Glutamatergic neuron (in vitro differentiated cells): ENCODE data around the gene KRT6A. TPM values are rescaled to one million over a fixed set of nuclear protein-coding genes. Genes with fewer than 3 reads are reported as not detected.

Experiments used
- DNase-seq: peaks from one replicate; pipeline ENCODE4 v3.0.0; 2022
- H3K27ac Mint-ChIP-seq: one replicate; pipeline ENCODE4 v1.8.0; 2020; ENCODE audit warnings: mild to moderate bottlenecking, mixed read lengths, inconsistent platforms; ENCODE audit not compliant: unreplicated experiment
- H3K27me3 Mint-ChIP-seq: one replicate; pipeline ENCODE4 v1.8.0; 2020; ENCODE audit warnings: mild to moderate bottlenecking, moderate library complexity, mixed read lengths, inconsistent platforms; ENCODE audit not compliant: unreplicated experiment
- H3K36me3 Mint-ChIP-seq: one replicate; pipeline ENCODE4 v1.8.0; 2020; ENCODE audit warnings: mild to moderate bottlenecking, mixed read lengths, inconsistent platforms; ENCODE audit not compliant: unreplicated experiment
- H3K4me1 Mint-ChIP-seq: one replicate; pipeline ENCODE4 v1.8.0; 2020; ENCODE audit warnings: mild to moderate bottlenecking, low read depth, mixed read lengths, inconsistent platforms; ENCODE audit not compliant: unreplicated experiment
- H3K4me3 Mint-ChIP-seq: one replicate; pipeline ENCODE4 v1.8.0; 2020; ENCODE audit warnings: mild to moderate bottlenecking, mixed read lengths, inconsistent platforms; ENCODE audit not compliant: unreplicated experiment
- H3K9me3 Mint-ChIP-seq: one replicate; pipeline ENCODE4 v1.8.0; 2020; ENCODE audit warnings: mild to moderate bottlenecking, moderate library complexity, mixed read lengths, inconsistent platforms; ENCODE audit not compliant: unreplicated experiment
- CTCF ChIP-seq: fragments of 200-600 bp; sonication (generic); IDR thresholded peaks from one replicate; pipeline ENCODE4 v1.5.0; 2021; ENCODE audit not compliant: partially characterized antibody, unreplicated experiment
- total RNA-seq: library from RNA; stranded (reverse); fragmentation: NEBNext Ultra II Directional; extraction: Animal tissue kit (Norgen Biotek cat#: 25700); gene quantifications from one replicate; pipeline ENCODE4 v1.2.1, GENCODE V29; 2021; ENCODE audit not compliant: unreplicated experiment

KRT6A gene
- total RNA-seq, 1 donor from 2014 or later: not detected

- H3K27me3 Mint-ChIP-seq: peaks cover 3% of the 10 kb centered on the region
- no peak overlapping the region for H3K27ac Mint-ChIP-seq
- no peaks in the 10 kb centered on the region for H3K4me1 Mint-ChIP-seq
- no peak for DNase-seq
- H3K4me3 Mint-ChIP-seq: no peak overlapping the region
- H3K36me3 Mint-ChIP-seq: no peaks in the 10 kb centered on the region
- no peak for TF ChIP-seq CTCF
- H3K9me3 Mint-ChIP-seq: peaks cover 5% of the 10 kb centered on the region
Measured at GRCh38 chr12:52529417-52529816, 36.4 kb upstream of the KRT6A start.

- Mint-ChIP-seq H3K27me3 (peaks cover 2% of the 10 kb centered on the region), H3K4me3 (no peak overlapping the region), H3K36me3 (no peaks in the 10 kb centered on the region), H3K9me3 (peaks cover 5% of the 10 kb centered on the region), H3K27ac (no peak overlapping the region), H3K4me1 (no peaks in the 10 kb centered on the region)
- TF ChIP-seq CTCF: no peak
- DNase-seq: no peak
Measured at GRCh38 chr12:52528641-52529143, 35.6 kb upstream of the KRT6A start.

- no peak for DNase-seq
- no peaks in the 10 kb centered on the region for H3K36me3 Mint-ChIP-seq
- H3K27ac Mint-ChIP-seq: no peak overlapping the region
- no peaks in the 10 kb centered on the region for H3K4me1 Mint-ChIP-seq
- peaks cover 5% of the 10 kb centered on the region for H3K9me3 Mint-ChIP-seq
- no peak for TF ChIP-seq CTCF
- peaks cover 1% of the 10 kb centered on the region for H3K27me3 Mint-ChIP-seq
- H3K4me3 Mint-ChIP-seq: no peak overlapping the region
Measured at GRCh38 chr12:52527121-52527800, 34.2 kb upstream of the KRT6A start.

GRCh38 chr12:52526511-52526951 lies 33.5 kb upstream of the KRT6A start:
- no peak overlapping the region for H3K4me3 Mint-ChIP-seq
- TF ChIP-seq CTCF: no peak

More at GRCh38 chr12:52526511-52526951, 33.5 kb upstream of the KRT6A start:
- no peak for DNase-seq
- Mint-ChIP-seq H3K27ac (no peak overlapping the region), H3K36me3 (no peaks in the 10 kb centered on the region), H3K9me3 (peaks cover 3% of the 10 kb centered on the region), H3K27me3 (peaks cover 1% of the 10 kb centered on the region), H3K4me1 (no peaks in the 10 kb centered on the region)
